Transverse colon (tissue), 4 donors: ENCODE data around the gene ADGRB2.

Experiments
- CTCF ChIP-seq, 5 experiments: fragments of 200-600 bp in 3 of 5; fragments of 450-650 bp in 2 of 5; sonication (generic) in 3 of 5; IDR thresholded peaks; 1 replicate in 2 of 5; 2 replicates in 3 of 5; pipeline ENCODE4 v1.5.1; 2016 to 2017; ENCODE audit warnings: antibody characterized with exemption in 5 of 5, inconsistent platforms in 3 of 5, mild to moderate bottlenecking in 2 of 5, moderate library complexity in 1 of 5
- POLR2A ChIP-seq: fragments of 450-650 bp; IDR thresholded peaks from one replicate; pipeline ENCODE4 v1.6.1; 2016; ENCODE audit warnings: antibody characterized with exemption, mild to moderate bottlenecking, moderate library complexity
- POLR2AphosphoS5 ChIP-seq, 3 donors: sonication (generic); formaldehyde crosslinking; IDR thresholded peaks; one replicate each; pipeline ENCODE4 v1.6.1; 2016; ENCODE audit warnings: antibody characterized with exemption in 3 of 3

GRCh38 chr1:31679676-31680230 lies 84.4 kb downstream of the ADGRB2 start:
- no peak for TF ChIP-seq CTCF (IDR thresholded peaks at IDR 0.05)
- TF ChIP-seq POLR2A = no peak
- no peak for TF ChIP-seq POLR2AphosphoS5 (IDR thresholded peaks at IDR 0.05)
